GM21526 (cell line): ENCODE results near the gene FGF4.
"Not testable (repeated sequence)": the region's sequence is repeated elsewhere in the genome, so short reads cannot be mapped to it uniquely, and the experiment has no call there.

Source experiments
- ATAC-seq: cut with Tn5 transposase; IDR thresholded peaks from one replicate; pipeline ENCODE4 v1.9.1; 2021; ENCODE audit warnings: moderate library complexity; ENCODE audit not compliant: unreplicated experiment, low FRiP score

Gene FGF4

DNA sequence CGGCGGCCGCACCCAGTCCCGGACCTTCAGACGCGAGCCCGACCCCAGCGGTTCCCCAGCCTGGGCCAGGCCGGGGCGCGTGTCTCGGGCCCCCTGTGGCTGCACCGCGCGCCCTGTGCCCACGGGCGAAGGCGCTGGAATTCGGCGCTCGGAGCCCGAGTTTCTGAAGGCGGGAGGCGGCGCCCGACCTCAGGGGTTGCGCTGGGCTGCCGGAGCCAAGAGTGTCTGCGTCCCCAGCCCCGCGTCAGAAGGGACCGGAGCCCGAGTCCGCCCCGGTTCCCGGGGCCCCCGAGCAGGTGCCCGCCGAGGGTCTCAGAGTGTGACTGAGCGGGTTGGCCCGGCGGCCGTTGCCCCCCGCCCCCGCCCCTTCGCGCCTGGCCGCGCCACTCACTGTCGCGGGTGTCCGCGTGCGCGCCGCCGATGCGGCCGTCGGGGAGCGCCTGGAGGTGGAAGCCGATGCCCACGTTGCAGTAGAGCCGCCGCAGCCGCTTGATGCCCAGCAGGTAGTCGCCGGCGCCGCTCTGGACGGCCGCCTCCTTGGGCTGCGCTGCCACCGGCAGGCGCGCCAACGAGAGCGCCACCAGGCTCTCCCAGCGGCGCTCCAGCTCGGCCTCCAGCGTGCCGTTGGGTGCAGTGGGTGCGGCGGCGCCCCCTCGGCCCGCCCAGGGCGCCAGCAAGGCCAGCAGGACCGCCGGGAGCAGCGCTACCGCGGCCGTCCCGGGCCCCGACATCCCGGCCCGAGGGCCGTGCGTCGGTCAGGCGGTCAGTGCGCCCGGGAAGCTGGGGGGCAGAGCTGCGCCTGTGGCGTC, 583 bp downstream of the FGF4 start:
- ATAC-seq: no peak

DNA sequence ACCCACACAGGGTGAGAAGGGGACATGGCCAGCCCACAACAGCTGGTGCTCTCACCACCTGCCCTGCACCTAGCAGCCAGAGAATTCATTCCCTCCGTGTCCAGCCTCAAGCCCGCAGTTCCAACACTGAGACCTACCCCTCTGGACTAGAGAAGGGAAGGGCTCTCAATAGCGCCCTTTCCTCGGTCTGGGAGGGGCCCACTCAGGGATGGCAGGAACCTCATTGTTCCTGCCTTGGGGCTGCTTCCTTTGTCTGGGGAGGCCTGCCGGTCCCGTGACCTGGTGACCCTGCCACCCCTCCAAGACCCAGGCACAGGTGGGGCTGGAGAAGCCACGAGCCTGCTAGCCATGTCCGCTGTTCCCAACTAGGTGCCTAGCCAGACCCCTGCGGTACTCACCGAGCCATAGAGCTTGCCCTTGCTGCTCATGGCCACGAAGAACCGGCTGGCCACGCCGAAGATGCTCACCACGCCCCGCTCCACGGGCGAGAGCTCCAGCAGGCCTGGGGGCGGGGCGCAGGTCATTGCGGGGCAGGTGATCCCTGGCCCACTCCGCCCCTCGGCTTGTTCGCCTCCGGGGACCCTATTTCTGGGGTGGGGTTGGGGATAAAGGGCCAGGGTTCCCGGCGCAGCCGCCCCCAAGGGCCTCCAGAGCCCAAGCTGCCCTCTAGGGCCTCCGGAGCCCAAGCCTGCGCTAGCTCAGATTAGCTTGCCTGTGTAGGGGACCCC, 1.4 kb downstream of the FGF4 start:
- no peak for ATAC-seq

DNA sequence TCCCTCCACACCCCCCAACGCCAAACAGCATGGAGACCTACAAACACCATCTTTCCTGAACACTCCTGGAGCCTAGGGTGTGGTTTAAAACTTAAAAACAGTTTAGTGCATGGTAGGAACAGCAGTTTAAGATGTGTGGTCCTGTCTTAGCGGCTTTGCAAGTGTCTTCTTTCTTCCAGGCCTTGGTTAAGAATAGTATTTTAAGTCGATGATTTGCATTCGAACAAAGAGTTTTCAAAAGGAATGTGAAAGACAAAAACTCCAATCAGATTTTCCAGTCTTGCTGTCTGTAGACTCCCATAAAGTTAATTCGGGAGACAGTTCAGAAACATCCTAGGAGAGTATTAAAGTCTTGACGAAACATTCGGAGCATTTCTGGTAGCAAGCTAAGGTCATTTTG, 3.7 kb downstream of the FGF4 start:
- ATAC-seq: no peak

DNA sequence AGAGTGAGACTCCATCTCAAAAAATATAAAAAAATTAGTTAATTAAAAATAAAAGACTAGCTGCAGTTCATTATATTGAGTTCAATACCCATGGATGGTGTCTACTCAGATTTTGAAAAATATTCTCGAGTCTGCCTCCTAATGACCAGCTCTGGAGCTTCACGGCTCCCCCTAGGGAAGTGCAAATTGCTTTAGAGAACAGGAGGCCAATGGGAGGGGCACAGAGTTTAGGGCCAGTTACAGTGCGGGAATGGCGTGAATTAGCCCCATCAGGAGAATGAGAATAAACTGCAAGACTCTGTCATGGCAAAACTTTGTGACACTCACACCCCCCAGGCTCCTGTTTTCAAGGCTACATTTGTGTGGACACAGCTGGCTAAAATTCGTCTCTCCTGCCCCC, 4.6 kb downstream of the FGF4 start:
- ATAC-seq: no peak

DNA sequence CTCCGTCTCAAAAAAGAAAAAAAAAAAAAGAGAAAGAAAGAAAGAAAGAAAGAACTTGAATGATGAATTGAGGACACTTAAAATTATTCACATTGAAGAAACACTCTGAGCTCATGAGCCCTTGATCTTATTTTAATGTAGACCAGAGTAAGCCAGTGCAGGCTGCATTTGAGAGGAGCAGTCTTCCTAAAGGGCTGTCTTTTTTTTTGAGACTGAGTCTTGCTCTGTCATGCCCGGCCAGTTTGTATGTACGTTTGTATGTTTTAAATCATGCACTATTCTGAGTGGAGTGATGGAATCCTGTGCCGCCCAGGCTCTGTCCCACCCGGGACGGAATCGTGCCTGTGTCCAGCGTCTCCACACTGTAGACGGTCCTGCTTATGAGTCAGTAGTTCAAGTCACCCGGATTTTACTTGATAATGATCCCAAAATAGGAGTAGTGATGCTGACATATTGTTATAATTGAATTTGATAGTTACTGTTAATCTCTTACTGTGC, 9.6 kb downstream of the FGF4 start:
- no peak for ATAC-seq

DNA sequence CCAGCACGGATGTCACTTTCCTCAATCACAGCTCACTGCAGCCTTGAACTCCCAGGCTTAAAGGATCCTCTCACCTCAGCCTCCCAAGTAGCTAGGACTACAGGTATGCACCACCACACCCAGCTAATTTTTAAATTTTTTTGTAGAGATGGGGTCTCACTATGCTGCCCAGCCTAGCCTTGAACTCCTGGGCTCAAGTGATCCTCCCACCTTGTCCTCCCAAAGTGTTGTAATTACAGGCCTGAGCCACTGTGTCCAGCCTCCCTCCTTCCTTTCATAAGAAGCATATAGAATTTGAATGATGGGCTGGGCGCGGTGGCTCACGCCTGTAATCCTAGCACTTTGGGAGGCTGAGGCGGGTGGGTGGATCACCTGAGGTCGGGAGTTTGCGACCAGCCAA, 10.2 kb downstream of the FGF4 start:
- not testable (repeated sequence) for ATAC-seq

DNA sequence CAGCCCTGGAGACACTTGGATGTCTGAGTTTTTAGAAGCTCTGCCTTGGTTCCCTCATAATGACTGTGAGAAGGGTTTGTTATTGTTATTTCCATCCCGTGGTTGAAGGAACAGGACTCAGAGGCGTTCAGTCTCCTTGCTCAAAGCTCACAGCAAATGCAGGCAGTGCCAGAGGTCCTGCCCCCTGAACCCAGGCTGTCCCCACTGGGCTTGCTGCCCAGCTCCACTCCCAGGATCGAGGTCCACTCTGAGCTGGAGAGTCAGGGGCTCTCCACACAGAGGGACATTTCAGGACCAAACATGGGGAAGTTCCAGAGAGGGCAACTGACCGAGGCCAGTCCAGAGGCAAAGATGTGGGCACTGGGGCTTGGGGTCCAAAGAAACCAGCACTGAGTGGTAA, 14.8 kb downstream of the FGF4 start:
- ATAC-seq: no peak

DNA sequence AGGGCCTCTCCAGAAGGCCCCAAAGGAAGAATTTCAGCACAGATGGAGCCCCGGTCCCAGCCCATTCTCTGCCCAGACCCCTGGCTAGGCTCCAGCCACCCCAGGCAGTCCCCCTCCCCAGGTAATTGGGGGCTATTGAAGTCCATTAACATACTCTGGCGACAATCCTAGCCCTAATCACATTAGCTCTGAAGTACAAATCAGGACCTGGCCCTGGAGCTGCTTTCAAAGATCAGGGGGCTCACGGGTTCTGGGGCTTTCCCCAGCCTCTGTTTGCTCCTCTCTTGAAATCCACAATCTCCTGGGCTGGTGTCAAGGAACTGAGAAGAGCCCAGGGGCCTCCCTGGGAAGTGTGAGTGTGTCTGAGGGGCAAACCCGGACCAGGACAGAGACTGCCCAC, 22.3 kb downstream of the FGF4 start:
- ATAC-seq: no peak

DNA sequence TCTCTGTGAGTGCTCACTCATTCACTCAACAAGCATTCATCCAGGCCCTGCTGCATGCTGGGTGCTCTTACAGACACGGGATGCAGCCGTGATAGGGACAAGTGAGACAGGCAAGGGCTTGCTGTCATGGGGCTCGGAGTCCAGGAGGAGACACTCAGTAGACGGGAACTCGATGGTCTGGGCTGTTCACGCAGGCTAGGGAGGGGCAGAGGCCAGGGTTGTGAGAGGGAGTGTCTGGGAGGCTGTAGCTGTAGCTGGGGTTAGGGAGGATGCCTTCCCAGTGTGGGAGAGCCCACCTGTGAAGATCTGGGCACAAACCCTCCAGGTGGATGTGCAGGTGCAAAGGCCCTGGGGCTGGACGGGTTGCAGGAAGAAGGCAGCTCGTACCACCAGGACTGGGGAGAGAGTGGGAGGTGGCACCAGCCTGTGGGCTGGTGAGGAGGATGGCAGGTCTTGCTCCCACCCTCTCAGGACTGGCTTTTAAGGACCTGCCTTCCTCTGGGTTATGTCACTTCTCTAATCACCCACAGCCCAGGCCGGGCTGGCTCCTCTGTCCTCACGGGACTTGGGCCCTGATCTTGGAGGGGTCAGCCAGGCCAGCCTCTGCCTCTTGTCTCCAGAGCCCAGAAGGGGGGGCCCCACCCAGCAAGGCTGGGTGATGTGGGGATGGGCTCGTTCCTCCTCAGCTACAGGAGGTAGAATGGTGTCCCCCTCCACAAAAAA, 24.1 kb downstream of the FGF4 start:
- ATAC-seq: no peak

DNA sequence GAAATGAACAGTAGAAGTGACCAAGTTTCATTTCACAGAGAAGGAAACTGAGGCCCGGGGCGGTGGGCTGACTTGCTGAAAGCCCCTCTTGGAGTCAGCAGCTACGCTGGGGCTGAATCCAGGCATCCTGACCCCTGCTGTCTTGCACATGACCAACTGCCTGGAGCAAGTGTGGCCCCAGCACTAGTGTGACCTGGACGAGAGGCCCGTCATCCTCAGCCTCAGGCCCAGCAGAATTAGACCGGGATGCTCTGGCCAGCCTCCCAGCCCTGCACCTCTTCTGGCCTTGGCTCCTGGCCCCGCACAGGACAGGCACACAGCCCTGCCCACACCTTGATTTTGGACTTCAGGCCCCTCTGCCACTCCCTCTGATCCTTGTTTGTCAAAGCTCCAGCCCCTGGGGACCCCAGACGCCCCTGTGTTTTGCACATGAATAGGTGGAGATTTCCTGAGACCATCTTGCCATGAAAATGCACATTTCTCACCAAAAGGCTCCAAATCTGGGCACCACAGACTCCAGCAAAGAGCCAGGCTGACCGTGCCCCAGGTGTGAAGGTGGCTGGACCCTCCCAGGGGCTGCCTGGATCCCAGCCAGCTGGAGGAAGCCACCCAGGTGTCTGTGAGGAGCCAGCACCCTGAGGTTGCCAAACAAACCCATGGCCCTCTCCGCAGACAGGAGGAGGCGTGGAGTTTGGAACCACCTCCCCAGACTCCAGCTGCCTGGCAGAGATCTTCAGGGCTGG, 24.9 kb downstream of the FGF4 start:
- ATAC-seq: no peak

DNA sequence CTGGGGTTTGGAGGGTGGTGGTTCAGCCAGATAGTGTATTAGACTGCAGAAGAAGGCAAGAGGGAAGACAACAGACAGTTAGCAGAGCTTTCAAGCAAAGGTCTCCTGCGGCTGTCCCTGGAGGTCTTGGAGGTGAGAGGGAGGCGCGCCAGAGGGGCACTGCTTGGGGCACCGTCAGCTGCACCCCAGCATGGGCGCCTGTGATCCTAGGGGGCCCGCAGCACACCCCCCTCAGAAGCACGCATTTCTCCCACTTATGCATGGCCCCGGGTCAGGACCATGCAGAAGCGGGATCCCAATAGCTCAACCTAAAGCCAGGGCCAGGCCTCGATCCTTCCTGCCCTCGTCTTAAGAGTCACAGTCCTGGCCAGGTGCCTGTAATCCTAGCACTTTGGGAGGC, 26.5 kb downstream of the FGF4 start:
- no peak for ATAC-seq

DNA sequence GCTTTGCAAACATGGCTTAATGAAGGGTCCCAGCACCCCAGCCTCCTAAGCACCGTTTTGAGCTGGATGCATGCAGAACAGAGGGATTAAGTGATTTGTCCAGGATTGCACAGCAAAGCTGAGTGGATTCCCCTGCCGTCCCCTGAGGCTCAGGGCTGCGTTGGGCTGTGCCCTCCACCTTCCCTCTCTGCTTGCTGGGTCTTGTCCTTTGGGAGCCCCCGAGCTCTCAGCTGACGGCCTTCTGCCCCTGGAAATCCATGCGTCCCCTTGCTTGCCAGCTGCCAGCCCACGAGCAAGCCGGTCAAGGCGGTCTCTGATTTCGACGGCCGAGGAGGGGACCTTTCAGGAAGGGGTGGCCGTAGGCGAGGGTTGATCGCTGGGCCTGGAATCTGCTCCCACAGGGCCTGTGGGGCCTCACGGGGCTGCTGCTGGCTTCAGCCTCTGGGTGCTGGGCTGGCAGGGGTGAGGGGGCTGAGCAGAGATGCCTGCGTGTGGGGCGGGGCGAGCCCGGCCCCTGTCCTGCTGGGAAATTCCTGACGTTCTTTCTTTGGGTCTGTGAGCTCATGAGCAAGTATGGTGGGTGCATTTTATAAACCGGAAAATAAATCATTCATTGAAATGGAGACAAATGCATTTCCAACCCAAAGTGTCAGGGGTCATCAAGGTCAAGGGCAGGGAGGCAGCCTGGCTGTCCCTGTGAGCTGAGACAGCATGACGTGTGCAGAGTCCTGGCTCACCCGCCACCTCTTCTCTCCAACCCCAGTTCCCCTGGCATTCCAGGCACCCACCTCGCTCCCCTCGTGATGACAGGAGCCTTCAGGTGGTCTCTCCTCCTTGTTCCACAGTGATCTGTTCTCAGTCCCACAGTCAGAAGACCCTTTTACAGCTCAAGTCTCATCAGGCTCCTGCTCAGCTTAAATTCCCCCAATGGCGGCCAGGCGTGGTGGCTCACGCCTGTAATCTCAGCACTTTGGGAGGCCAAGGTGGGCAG, 28.1 kb downstream of the FGF4 start:
- no peak for ATAC-seq

DNA sequence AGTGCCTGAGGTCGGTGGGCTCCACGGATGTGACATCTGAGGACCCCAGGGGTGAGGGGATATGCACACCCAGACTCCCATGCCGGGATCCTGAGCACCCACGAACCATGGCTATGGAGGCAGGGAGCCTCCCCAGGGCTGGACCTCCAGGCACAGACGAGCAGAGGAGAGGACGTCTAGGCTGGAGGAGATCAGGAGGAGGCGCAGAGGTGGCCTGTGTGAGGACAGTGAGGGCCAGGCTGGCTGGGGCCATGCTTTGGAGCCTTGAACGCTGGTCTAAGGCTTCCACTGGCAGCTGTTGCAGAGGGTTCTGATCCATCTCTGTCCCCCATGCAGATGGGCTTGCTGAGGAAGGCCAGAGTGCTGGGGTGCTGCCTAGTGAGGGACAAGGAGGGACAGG, 29.0 kb downstream of the FGF4 start:
- no peak for ATAC-seq

DNA sequence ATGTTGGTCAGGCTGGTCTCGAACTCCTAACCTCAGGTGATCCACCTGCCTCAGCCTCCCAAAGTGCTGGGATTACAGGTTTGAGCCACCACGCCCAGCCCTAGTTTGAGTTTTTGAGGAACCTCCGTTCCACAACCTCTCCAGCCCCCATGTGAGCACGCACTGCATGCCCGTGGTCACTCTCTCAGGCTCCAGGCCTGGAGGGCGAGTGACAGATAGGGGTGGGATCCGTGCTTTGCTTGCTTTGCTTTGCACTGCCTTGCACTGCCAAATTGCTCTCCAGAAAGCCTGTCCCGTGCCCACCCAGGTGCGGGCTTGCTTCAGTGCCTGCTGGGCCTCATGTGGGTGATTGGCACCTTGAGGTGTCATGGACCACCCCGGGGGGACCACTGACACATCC, 29.9 kb downstream of the FGF4 start:
- no peak for ATAC-seq

DNA sequence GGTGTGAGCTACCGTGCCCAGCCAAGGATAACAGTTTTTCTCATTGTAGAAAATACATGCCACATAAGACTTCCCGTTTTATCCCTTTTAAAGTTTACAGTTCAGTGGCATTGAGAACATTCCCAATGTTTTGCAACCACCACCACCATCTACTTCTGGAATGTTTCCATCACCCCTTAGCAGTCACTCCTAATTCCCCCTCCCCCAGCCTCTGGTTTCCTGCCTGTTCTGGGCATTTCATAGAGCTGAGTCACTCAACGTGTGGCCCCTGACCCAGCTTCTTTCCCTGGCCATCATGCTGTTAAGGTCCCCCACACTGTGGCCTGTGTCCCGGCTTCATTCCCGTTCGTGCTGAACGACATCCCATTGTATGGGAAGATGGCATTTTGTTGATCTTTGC, 30.7 kb downstream of the FGF4 start:
- no peak for ATAC-seq

DNA sequence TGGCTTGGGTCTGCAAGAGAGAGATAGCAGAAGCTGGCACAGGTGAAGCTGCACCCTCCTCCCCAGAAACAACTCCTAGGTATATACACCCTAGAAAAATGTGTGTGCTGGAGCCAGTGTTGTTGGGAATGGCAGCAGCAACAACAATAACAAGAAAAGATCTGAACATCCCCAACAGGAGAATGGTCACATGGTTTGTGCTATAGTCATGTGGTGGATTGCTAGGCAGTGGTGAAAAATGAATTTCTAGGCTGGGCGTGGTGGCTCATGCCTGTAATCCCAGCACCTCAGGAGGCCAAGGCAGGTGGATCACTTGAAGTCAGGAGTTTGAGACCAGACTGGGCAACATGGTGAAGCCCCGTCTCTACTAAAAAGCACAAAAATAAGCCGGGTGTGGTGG, 40.3 kb downstream of the FGF4 start:
- ATAC-seq: no peak

DNA sequence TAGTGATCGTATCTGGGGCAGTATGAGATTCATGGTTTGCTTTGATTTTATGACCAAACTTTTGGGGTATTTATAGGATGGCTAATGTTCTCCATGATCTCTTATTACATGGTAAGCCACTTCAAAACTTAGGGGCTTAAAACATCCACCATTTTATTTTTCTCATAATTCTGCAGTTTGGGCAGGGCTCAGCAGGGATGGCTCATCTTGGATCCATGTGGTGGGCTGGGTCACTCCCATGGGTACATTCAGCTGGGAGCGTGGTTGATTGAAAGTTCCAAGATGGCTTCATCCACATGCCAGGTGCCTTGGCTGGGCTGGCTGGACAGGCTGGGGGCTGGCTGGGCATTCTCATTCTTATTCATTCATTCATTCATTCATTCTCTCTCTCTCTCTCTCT, 40.8 kb downstream of the FGF4 start:
- ATAC-seq: no peak

DNA sequence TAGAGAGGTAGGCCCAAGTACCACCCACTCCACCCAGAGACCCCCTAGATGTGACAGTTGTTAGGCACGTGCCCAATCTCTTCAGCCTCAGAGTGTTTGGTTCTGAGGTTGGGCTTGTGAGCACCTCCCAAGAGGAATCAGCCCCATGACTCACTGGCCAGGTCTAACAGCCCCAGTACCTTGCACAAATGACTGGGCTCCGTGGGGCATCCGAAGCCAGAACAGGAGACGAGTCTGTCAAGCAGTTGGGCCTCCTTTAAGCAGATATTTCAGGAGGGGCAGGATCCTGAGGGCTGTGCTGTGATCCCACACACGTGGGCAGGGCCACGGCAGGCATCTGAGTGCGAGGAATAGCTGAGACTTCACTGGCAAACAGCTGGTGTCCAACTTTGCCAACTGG, 42.2 kb downstream of the FGF4 start:
- ATAC-seq: no peak

DNA sequence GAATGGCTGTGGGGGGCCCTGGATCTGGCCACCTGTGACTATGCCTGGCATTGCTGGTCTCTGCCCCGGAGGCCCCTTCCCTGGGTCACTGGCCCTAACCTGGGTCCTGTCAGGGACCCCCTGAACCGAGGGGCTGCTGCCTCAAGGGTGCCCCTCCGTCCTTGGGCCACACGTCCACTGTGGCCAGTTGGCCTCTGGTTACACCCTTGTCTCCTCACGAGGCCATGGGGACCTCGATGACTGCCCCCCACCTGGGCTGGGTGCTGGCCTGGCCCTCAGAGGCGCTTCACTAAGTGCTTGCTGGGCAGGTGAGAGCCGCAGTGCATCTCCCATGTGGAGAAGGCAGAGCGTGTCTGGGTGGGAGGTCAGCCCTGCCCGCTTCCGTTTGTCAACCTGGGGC, 44.0 kb downstream of the FGF4 start:
- no peak for ATAC-seq

DNA sequence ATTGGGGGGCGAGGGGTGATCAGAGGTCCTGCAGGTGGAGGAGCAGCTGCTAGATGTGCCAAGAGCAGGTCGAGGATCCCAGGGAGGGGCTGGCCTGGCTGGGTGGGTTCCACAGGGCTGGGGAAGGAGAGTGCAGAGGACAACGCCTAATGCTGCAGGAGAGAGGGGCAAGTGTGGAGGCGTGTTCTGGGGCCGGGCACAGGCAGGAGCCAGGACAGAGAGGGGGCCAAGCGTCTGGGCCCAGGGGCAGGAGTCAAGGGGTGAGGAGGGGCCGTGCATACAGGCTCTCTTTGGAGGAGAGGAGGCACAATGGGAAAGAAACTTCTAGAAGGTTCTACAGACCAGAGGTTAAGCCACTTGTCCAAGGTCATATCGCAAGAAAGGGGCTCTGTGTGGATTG, 44.6 kb downstream of the FGF4 start:
- no peak for ATAC-seq
